NOMO-1 treated with dmso at 0.1 percent for 144 hours (cell line): ENCODE results near the gene ZNF263.

Experiments used
- DNase-seq: peaks from one replicate; lab custom pipeline; 2025; ENCODE audit not compliant: unreplicated experiment; lab: John Stamatoyannopoulos, UW

Gene ZNF263

GRCh38 chr16:3282730-3283542, at the start of gene ZNF263:
TSS of gene ZNF263 (plus strand) at chr16:3283491. CDS start at chr16:3283819, 328 bp downstream.
- peak; percentile 99 for DNase-seq

GRCh38 chr16:3234543-3234856, 48.8 kb upstream of the ZNF263 start:
- DNase-seq: no peak

DNA sequence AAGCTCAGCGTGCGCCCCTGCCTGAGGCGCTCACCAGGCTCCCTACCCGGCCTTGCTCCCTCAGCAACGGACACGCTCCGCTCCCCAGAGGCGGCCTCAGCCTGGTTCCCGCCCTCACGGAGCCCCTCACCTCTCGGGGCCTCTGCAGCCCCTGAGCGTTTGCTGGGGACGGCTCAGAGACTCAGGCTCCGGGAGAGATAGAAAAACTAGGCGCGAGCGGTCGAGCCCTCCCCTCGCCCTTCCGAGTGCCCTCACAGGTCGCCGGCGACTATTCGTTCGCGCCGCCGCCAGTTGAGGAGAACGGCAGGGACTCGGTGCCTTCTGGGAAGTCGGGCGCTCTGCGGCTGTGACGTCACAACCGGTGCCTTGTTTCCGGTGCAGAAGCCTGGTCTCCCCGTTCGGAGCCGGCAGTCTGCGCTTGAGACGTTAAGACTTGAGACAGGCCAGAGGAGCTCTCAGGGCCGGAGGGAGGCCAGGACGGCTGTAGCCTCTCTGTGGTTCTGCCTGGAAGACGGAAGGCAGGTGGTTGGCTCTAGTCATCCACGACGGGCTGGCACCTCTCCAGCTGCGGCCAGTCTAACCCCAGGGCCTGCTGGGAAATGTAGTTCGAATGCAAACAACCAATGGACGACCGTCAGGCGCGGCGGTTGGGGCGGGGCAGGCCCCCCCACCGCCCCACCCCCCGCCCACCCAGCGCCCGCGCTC, 48.3 kb upstream of the ZNF263 start, which contains the start of gene ZNF200:
Gene ZNF200, minus strand, starts transcription at position 302 of the 705 bp plus-strand sequence. CDS start 1,403 bp downstream, outside the sequence.
- DNase-seq: peak; percentile 92

- no peak for DNase-seq
Measured at GRCh38 chr16:3235856-3236669, 47.2 kb upstream of the ZNF263 start.

- no peak for DNase-seq
Measured at GRCh38 chr16:3241761-3242160, 41.5 kb upstream of the ZNF263 start.

- peak; percentile 43 for DNase-seq
Measured at GRCh38 chr16:3242709-3243108, 40.6 kb upstream of the ZNF263 start.

DNA sequence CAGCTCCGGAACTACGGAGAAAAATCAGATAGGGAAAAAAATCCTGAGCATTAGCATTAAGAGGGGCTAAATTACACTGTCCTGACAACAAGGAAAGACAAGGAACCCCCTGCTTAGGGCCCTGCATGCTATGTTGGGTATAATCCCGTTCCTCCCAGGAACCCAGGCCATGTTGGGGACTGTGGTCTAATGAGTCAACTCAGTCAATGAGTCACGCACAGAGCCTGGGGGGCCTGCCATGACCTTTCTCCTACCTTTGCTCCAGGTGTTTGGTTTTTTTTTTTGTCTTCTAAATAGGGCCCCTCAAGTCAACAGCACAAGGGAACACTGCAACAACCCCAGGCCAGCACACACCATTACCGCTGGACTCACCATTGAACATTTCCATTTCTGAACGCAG, 39.4 kb upstream of the ZNF263 start:
- no peak for DNase-seq

DNA sequence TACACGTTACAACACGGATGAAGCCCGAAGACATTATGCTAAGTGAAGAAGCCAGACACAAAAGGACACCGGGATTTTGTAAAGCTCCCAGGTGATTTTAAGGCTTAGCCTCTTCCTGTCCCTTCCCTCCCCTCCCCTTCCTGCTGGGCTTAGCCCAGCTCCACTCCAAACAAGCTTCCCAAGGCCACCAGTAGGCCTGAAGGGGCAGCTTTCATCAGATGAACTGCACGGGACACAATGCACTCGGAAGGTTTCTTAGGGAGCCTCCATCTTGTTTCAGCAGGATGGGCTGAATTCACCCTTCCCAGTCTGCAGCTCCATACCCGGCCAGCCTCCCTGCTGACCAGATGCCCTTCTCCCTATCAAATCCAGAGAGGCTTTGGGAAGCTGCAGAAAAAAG, 37.3 kb upstream of the ZNF263 start:
- DNase-seq: no peak

DNA sequence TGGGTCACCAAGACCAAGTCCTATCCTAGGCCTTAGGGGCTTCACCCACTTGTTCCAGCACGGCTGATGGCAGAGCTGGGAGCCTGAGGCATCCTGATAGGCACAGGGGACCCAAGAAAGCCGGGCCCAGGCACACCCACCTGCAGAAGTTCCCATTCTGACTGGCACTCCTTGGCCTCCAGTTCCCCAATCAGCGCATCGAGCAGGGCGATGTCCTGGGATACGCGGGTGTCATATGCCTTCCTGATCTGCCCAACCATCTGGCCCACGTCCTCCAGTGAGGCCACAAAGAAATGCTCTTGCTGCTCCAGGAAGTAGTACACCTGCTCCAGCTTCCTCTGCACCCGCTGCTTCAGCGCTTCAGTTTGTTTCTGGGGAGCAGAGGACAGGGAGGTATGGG, 36.4 kb upstream of the ZNF263 start:
- no peak for DNase-seq

DNA sequence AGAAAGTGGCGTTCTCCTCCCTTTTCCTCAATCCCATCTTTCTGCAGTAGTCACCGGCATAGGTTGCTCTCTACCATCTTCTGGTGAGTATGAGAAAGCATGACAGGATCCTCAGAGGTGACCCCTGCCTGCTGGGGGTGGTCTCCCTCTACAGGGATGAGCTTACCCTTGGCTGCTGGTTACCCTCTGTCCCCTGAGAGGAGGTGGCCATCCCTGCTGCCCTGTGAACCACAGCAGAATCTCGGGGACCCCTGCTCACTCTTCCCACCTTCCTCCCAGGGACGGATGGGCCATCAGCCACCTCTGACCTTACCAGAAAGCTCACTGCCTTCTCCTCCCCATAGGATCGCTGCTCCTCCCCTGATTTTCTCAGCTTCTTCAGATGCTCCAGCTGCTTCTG, 34.7 kb upstream of the ZNF263 start:
- no peak for DNase-seq

DNA sequence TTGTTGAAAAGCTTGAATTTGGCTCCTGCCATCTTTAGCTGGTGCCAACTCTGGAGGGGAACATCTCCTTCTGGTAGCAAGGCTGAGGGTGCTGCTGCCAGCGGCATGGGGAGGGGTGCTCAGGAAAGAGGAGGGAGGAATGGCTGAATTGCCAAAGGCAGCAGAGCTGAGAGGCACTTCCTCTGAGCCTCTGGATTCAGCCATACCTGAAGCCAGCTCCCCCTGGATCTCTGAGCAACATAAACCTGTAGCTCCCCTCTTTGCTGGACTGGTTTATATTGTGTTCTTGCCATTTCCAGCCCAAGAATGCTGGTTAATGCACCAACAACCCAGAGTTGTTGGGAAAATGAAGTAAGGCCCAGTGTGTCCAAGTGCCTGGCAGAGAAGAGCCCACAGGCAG, 34.3 kb upstream of the ZNF263 start:
- no peak for DNase-seq

GRCh38 chr16:3249451-3249850, 33.8 kb upstream of the ZNF263 start:
- no peak for DNase-seq

GRCh38 chr16:3252967-3253366, 30.3 kb upstream of the ZNF263 start:
- DNase-seq: no peak

DNA sequence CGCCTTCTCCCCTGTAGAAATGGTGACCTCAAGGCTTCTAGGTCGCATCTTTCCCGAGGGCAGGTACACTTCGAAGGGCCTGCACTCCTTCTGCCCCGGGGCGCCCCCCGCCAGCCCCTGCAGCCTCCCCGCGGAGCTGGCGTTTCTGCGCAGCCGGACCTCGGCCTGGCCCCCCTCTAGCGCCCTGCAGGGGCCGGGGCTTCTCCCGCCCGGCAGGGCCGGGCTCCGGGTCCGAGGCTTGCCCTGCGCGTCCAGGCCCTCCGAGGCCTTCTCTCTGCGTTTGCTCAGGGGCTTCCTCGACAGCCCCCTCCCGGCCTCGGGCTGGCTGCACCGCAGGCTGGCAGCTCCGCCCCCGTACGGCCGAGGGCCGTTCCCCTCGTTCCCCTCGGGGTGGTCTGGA, 29.0 kb upstream of the ZNF263 start:
- DNase-seq: no peak

GRCh38 chr16:3256146-3256865, 27.0 kb upstream of the ZNF263 start, which contains the start of gene MEFV:
TSS of gene MEFV (minus strand) at chr16:3256633. CDS start at chr16:3256587, 46 bp downstream.
- peak; percentile 75 for DNase-seq

GRCh38 chr16:3256866-3257465, 26.3 kb upstream of the ZNF263 start:
- no peak for DNase-seq

DNA sequence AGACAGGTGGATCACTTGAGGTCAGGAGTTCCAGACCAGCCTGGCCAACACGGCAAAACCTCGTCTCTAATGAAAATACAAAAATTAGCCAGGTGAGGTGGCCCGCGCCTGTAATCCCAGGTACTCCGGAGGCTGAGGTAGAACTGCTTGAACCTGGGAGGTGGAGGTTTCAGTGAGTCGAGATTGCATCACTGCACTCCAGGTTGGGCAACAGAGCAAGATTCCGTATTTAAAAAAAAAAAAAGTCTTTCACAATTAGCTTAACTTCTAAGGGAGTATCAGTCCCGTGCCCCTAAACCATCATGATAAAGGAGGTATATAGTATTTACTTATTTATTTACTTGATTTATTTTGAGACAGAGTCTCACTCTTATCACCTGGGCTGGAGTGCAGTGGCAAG, 23.5 kb upstream of the ZNF263 start:
- peak; percentile 11 for DNase-seq

DNA sequence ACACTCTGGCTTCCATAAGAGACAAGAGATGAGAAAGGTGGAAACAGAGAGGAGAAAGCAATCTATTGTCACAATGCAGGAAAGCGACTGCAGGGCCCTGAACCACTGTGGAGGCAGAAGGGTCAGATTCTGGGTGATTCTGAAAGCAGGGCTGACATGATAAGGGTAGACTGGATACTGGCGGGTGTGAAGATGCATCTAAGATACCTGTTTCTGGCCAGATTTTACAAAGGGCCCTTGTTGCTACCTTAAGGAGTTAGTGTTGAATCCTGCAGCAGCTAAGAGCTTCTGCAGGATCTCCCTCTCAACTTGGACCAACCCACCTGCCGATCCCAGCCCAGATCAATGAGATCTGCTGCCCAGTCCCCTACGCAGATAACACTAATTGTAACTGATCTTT, 20.8 kb upstream of the ZNF263 start:
- DNase-seq: no peak

DNA sequence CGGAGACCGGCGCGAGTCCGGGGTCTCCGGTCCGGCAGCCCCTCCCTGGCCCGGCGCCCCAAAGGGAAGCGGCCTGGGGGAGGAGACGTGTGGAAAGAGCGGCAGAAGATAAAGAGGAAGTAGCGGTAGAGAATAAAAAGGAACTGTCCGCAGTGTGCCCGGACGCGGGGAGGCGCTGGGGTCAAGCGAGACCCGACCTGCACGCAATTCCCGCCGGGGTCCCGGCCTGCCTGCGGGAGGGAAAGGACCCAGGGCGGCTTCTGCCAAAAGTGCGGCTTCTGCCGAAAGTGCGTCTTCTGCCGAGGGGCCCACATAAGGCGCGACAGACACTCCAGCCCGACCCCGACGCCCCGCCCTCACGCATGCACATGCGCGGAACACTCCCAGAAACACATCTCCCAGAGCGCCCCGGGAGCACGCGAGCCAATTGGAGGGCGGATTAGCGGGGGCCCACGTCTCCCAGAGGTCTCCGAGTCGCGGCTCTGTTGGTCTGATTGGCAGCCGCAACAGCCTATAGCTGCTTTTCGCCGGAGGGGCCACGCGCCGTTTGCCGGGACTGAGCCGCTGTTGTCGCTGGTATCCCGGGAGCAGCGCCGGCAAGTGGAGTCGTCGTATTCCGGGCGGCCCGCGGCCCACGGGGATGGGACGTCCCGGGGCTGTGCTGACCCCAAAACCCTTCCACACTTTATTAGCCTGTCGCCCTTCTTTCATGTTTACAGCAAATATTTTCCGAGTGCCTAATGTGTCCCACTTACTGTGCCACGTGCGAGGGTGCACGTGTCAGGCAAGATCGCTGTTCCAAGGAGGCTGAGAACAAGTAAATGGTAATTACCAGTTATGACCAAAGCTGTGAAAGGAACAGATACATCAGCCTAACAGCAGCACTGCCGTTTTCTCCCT, 18.9 kb upstream of the ZNF263 start:
- DNase-seq: peak; percentile 95
